HG02623 (cell line): Measurements from ENCODE around the gene PTPRT.

Experiments used
- ATAC-seq: cut with Tn5 transposase; IDR thresholded peaks from one replicate; pipeline ENCODE4 v1.9.1; 2021; ENCODE audit warnings: moderate library complexity; ENCODE audit not compliant: unreplicated experiment

Gene PTPRT

DNA sequence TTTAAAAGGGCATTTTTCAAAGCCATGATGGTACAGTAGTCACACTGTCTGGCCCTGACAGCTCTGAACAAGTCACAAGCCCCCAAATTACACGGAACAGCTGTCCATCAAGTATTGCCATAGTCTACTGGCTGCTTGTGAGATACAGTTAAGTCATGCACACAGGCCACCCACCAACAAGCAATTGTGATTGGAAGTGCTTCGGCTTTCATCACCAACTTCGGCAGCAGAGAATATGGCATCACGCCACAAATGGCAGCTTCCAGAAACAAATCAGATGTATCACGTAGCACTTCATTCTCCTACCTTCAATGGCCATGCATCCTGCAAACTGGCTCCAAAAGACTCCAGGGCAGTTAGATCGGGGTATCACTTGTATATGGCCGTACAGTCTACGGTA lies 160.5 kb downstream of the PTPRT start:
- ATAC-seq, result no peak

DNA sequence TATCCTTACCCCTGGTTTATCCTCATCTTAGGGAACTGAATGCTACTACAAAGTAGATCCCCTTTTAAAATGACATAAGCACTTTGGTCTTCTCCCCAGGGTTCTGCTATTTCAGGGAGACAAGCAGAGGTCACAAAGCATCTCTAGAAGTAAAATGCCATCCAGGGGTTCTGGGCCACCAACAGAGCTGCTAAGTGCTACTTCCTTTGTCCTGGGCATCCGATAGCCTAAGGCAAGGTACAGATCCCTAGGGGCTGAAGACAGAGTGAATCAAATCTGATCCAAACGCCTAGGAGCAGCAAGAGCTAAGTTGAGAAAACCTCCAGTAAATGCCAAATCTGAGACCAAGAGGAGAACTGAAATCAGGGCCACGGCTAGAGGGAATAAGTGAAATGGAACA lies 161.2 kb downstream of the PTPRT start:
- ATAC-seq, result no peak

DNA sequence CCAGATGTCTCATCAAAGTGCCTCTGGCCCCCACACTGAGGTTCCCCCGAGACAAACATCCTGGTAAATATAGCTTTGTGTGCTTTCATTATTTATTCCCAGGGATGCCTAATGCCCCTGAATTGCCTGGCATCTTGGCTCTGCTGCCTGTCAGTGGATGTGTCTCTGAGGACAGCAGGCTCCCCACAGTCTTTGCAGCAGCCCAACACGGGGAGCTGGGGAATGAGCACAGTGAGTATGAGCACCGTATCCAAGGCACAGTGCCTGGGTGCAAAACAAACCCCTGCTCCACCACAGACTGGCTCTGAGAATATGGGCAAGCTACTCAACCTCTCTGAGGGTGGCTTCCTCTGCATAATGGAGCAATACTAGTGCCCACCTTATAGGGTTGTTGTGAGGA lies 165.9 kb downstream of the PTPRT start:
- no peak for ATAC-seq

DNA sequence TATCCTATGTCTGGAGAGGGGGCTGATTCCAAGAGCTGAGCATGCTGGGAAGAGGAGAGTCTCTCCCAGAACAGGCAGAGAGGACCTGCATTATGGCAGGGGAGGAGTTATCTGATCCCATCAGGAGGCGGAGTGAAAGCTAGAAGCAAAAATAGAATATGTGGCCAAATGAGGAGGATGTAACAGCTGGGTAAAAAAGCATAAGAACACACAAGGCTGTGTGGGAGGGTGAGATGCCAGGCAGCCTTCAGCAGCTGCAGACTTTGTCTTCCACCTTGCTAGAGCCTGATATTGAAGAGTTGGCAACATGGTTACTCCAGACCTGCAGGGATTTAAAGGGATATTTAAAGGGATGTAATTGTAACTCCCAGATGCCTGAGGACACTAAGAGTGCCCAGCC lies 167.1 kb downstream of the PTPRT start:
- ATAC-seq, result no peak

DNA sequence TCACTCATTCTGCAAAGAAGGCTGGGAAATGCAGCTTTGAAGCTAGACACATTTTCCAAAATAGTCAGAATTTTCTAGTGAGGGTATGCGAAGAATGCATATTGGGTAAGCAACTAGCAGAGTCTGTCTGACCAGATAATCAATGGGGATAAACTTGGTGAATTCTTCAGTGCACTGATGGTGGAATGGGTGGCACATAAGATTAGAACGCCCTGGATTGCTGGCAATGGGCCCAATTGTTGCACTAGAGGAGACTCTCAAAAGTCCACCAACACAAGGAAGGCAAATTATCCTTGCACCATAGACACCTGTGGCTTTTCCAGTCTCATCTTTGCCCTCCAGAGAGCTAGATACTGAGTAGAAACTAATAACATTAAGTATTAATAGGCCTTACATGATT lies 167.6 kb downstream of the PTPRT start:
- no peak for ATAC-seq

DNA sequence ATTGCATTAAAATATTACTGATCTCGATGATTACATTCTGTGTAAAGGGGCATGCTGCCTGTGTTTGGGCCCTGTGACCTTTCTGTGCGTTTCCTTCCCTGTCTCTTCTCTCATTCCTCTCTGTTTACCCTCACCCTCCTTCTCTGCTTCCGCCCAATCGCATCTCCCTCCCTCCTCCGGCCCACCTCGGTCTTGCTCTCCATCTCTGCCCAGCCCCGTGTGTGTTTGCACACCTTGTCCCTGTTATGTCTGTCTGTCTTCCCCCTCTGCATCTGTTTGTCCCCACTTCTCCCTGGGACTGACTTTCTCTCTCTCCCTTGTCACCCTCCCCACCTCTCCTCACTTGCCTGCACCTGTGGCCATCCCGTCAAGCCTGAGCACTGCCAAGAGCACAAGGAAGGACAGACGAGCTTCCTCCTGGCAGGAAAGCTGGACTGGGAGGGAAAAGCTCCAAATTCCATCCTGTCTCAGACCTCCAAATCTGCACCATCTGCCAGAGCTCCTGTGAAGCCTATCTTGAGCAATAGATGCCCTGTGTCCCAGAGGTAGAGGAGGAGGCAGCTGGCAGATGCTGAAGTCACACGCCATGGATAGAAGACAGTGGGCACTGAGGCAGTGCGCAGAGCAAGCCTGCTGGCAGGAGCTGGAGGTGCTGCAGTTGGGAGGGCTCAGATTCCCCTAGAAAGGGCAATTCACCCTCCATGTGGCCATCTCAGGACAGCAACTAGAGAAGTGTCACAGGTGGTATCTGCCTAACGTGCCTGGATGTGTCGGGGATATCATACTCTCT lies 172.3 kb downstream of the PTPRT start:
- no peak for ATAC-seq

DNA sequence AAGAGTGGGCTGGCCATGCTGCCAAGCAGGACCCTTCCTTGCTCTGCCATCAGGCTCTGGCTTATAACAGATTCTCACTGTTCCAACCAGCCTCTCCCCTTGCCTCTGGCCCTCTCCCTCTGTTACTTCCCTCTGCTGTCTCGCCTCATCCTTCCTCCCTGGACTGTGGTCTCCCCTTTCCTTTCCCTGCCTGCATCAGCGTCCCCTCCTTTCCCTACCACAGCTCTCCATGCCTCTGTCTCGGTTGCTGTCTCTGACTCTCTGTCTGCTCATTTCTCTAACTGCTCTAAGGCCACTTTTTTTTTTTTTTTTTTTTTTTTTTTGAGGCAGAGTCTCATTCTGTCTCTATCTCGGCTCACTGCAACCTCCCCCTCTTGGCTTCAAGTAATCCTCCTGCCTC lies 173.4 kb downstream of the PTPRT start:
- no peak for ATAC-seq

DNA sequence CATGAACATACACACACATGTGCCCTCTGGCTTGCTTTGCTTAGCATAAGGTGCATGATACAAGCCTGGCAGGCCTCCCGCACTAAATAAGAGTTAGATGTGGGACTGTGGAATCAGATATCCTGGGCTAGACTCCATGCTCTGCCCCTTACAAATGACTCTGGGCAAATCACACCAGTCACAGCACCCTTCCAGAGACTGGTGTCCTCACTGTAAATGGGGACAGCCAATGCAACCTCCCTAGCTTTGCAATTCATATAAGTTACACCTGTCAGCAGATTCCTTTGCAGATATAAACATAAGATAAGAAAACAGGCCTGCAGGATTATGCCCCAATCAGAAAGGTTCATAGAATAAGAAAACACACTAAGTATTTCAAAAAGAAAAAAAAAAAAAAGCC lies 174.1 kb downstream of the PTPRT start:
- no peak for ATAC-seq

DNA sequence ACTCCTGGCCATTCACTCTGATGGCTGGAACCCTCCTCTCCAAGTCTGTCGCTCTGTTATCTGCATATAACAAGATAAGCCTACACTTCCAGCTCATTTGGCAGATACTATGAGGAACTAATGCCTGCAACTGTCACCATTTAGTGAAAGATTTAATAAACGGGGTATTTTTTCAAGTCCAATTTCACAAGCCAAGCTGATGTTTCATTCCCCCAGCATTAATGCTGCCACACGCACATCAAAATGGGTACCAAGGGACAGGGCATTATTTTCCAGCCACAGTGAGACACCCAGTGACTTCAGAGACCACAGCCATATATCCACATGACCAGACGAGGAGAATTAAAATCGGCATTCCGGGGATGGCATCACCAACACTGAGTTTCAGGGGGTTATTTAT lies 175.5 kb downstream of the PTPRT start:
- ATAC-seq, result no peak

DNA sequence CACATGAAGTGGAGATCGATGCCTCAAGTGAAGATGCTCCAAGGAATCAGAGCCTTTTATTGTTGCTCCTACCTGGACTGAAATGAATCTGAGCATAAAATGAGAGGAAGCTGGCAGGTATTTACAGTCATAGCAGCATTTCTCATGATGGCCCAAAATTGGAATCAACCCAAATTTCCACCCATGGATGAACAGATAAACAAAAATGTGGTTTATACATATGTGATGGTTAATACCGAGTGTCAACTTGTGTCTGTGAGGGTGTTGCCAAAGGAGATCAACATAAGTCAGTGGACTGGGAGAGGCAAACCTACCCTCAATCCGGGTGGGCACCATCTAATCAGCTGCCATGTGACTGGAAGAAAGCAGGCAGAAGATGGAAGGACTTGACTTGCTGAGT lies 178.2 kb downstream of the PTPRT start:
- no peak for ATAC-seq

DNA sequence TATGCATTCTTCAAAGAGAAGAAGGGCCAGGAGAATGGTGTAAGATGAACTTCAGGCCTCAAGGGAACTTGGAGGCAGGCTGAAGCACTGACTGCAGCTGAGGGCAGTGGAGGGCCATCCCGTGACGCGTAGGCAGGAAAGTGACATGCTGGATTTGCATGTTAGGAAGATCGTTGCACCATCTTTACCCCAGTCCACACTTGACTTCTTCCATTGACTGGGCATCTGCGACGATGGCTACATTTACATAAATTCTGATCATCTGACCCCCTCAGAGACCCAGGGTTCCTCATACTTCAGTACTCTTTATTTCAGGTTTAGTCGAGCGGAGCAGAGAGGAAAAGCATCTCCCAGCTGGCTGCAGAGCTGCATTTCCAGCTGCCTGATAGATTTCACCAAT lies 180.2 kb downstream of the PTPRT start:
- ATAC-seq, result no peak

DNA sequence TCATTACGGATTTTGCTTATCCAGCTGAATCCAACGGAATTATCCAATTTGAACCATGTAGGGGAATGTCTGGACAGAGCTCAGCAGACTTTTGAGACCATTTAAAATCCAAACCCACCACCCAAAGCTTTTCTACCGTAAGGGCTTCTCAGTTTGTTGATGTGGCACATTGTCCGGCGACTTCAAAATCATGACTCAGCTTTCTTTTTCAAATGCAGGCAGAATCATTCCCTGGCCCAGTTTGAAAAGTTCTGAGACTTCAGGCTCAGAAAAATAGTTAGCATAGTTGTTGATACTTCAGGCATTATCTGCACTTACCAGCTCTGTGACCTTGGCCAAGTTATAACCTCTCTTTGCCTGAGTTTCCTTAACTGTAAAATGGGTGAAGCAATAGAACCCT lies 182.2 kb downstream of the PTPRT start:
- no peak for ATAC-seq

DNA sequence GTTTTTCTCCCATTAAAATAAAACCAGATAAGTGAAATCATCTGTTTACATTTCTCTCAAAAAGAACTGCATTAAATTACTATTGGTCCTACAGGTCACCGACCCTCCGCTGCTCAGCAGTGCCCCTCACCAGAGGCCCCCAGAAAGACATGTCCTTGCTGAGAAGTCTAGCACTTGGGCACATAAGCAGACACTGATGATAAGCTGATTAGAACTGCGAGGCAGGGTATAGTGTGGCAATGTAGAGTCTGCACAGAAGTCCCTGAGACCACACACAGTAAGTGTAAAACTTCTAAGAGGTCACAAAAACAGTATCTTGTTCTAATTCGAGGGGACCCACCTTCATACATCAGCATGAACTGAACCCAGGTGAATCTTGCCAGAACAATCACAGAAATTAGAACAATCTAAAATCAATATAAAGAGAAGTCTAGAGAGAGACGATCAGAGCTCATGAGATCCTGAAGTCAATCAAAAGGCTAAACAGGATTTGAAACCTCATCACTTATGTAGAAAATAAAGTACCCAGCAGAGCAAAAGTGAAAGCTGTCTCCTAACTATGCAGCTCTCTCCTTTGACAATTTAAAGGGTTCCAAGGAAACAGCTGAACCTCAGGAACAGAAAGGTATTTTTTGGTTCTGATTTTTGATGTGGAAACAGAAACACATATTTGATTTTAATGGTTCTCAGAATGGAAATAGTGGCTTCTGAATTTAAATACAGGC lies 182.9 kb downstream of the PTPRT start:
- ATAC-seq, result no peak

DNA sequence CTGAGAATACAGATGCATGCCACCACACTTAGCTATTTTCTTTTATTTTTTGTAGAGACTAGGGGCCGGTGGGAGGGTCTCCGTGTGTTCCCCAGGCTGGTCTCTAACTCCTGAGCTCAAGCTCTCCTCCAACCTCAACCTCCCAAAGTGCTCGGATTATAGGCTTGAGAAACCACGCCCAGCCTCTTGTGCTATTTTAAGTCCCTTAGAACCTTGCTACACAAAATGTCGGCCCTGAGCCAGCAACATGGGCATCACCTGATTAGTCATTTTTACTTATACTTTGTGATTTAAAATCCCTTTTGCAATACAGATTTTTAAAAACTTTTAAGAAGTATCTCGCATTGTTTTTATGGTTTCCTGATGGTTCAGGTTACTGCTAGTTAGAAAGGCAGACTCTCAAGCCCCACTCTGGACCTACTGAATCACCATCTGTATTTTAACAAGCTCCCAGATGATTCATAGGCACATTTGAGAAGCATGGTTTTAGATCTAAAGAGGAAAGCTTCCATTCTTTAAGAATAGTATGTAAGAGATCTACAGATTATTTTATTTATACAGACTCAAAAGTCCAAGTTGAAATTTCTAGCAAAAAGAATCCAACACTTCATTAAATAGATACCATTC lies 186.3 kb downstream of the PTPRT start:
- ATAC-seq, result no peak

DNA sequence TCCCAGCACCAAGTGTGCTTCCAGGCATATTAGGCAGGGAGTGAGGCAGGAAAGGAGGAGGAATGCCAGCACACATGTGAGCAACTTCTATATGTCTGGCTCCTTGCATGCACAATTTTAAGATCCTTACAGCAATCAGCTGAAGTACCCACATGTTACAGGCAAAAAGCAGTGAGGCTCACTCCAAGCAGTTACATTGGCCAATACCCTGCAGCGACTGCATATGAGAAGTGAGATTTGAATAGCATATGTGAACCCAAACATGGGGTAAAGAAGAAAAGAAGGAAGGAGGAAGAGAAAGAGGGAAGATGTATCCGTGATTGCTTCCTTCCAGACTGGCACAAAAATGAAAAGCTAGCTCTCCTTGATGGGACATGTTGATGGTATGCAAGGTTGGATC lies 193.6 kb downstream of the PTPRT start:
- no peak for ATAC-seq

DNA sequence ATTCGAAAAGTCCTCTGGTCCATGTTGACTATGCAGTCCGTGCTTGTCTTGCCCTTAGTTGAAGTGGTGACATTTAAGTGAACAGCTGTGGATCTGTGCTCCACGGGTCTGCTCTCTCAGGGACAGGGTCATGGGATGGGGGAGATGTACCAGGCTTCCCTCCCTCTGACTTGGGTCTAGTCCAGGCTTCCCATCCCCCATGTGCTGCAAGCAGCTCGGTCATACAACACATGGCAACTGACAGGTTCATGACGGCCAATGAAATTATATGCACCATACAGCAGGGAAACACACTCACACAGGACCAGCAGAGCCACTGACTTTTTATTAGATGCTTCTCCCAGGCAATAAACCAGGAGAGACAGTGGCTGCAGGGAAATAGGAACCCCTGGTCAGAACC lies 201.4 kb downstream of the PTPRT start:
- ATAC-seq, result no peak

DNA sequence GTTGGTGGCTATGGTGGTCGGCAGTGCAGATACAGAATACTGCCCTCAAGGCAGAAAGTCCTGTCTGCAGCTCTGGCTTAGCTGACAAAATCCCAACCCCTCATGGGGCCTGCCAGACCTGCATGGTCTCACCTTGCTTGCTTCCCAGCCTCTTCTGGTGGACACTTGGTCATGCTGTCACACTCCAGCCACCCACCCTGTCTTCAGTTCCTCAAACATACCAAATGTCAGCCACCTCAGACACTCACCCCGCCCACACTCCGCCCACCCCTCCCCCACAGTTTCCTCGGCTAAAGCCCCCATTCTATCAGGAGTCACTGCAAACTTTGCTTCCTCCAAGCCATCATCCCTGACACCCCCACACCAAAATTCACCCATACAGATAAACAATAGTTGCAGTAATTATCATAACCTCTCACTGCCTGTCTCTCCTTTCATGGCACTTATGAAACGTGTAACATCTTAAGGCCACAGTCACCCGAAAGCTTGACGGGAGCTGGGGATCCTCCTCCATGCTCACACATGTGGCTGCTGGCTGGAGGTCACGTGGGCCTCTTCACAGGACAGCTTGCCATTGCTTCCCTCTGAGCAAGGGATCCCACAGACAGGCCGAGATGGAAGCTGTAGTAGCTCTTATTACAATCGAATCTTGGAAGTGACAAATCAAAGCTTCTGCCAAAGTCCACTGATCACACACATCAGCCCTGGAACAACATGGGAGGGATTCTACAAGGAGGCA lies 202.2 kb downstream of the PTPRT start:
- no peak for ATAC-seq

DNA sequence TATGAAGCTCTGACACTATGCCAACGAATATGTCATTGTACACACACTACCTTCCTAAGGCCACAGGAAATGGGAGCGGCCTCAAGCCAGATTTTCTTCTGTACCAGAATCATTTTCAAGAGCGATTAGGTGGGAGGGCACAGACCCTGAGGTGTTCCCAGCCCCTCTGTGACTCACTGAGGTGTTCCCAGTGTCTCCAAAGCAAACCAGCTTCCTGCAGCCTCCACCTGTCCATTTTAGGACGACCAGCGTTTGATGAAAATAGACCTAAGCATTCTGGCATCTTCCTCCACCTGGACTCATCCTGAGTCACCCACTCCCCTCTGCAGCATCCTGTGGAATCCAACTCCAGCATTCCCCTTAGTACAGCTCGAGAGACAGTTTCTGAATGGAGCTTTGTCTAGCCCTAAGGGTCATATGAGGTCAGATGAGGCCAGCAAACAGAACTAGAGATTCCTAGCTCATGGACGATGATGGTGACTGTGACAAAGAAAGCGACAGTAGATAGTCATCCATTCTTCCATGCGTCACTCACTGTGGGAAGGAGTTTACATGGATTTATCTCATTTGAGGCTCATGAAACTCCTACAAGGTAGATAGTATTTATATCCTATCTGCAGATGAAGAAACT lies 203.4 kb downstream of the PTPRT start:
- ATAC-seq, result no peak

DNA sequence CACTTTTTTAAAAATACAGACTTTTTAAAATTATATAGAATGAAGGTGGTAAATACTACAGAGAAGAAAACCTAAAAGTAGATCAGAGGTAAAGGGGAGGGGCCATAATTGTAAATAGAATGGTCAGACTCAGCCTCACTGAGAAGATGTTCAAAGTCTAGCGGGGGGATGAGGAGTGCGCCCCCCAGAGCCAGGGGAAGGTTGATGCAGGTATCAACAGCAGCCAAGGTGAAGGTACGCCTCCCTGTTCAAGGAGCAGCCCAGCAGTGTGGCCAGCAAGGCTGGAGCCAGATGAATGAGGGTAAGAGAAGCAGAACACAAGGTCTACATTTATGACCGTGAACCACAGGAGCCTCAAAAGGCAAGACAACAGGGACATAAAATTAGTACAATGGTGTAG lies 204.1 kb downstream of the PTPRT start:
- no peak for ATAC-seq

DNA sequence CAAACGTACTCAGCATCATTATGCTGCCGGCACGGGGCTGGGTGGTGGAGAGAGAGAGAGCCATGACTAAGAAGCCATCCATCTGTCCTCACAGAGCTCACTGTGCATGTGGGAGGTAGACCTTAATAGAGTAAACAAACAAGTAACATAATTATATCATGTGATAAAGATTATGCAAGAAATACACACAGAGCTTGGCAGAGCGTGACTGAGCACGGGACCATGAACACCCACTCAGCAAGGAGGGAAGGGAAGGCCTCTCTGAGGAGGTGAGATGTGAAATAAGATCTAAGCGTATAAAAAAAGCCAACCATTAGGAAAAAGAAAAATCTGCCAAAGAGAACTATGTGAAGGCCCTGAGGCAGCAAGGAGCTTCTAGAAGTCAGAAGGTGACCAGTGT lies 207.5 kb downstream of the PTPRT start:
- ATAC-seq, result no peak

DNA sequence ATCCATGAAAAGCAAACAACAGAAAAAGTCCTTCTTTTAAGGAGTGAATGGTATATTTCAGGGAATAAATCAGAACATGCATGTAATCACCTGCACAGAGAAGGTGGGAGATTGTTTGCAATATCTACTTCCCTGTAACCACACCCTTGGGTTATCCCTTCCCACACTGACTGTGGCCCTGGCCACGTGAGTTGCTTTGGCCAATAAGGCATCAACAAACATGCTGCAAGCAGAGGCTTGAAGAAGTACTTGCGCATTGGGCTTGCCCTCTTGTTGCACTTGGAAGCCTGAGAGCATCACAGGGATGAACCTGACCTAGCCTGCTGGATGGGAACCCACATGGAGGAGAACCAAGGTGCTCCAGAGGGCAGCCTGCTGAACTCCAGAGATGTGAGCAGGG lies 208.5 kb downstream of the PTPRT start:
- no peak for ATAC-seq
